Activated CD4-positive, alpha-beta T cell treated with anti-CD3 and anti-CD28 coated beads, Interleukin-10, Interleukin-2, amounts not matched to agents 100 ng/mL and 50 ng/mL, durations not matched to agents 16 hours and 8 hours (primary cell): Measurements from ENCODE around the gene SHISA5.
"Not testable (repeated sequence)": the region's sequence is repeated elsewhere in the genome, so short reads cannot be mapped to it uniquely, and the experiment has no call there.

Experiments used
- DNase-seq: peaks from one replicate; pipeline ENCODE4 v3.0.0-alpha.2; 2020

SHISA5 gene

DNA sequence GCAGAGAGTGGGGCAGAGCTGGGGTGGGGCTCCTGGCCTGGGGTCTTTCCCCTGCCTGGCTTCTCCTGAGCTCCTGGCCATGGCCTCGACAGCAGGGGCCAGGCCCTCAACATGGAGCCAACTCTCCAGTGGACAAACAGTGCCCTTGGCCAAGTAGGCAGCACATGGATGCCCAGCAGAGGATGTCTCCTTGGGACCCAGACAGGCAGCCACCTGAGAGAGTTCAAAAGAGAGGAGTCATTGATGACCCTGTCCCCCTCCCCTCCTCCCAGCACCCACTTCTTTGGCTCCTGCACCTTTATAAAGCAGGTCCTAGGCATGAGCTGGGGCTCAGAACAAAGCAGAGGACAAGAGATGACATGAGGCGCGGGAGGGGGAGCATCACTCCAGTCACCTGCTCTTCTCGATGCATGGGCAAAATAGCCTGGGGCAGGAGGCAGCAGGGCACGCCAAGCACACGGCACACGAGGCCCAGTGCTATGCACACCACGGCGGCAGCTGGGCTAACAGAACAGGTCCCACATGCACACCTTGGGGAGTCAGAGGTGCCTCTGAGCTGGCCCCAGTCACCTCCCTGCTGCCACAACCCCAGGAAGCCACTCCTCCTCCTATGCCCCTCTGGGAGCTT, 27.4 kb downstream of the SHISA5 start:
- DNase-seq = no peak

DNA sequence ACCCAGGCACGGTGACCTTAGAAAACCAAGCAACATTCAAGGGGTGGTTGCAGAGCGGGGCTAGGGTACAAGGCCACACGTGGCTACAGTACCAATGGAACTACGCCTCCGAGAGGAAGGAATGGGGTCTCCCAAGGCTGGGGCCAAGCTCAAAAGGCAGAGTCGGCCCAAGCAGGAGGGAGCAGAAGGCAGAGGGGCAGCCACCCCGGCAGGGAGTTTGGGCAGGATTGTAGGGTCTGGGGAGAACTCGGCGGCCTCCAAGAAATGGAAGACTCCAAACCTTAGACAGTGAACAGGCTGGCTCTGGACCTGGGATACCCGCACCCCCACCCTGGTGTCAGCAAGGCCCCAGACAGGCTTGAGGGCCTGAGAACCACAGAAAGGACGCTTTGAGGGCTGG, 28.8 kb downstream of the SHISA5 start:
- no peak for DNase-seq

DNA sequence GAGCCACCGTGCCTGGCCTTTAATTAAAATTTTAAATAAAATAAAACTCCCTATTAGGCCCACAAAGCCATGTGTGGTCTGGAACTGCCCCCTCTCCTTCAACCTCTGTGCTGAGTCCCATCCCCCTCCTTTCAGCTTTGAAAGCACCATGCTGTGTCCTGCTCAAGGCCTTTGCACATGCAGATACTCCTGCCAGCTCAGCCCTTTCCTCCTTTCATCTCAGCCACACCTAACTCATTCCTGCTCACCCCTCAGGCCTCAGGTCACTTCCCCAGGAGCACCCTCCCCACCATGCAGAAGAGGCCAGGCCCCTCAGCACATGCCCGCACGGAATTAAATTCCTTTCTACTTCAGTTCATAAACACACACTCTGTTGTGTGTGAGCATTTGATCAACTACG, 29.4 kb downstream of the SHISA5 start:
- DNase-seq = no peak

DNA sequence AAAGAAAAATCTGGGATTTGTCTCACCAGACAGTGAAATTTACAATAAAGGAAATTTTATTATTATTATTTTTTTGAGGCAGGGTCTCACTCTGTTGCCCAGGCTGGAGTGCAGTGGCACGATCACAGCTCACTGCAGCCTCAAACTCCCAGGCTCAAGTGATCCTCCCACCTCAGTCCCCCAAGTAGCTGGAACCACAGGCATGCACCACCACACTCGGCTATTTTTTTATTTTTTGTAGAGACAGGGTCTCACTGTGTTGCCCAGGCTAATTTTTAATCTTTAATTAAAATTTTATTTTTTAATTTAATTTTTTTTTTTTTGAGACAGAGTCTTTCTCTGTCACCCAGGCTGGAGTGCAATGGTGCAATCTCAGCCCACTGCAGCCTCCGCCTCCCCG, 29.9 kb downstream of the SHISA5 start:
- not testable (repeated sequence) for DNase-seq

DNA sequence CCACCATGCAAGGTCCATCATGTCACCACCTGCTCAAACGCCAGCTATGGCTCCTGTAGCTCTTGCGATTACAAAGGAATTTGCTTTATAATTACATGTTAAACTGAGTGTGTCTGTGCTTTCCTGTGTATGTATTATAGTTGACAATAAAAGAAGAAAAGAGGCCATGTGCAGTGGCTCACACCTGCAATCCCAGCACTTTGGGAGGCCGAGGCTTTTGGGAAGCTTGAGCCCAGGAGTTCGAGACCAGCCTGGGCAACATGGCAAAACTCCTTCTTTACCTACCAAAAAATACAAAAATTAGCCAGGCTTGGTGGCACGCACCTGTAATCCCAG, 30.4 kb downstream of the SHISA5 start:
- no peak for DNase-seq

DNA sequence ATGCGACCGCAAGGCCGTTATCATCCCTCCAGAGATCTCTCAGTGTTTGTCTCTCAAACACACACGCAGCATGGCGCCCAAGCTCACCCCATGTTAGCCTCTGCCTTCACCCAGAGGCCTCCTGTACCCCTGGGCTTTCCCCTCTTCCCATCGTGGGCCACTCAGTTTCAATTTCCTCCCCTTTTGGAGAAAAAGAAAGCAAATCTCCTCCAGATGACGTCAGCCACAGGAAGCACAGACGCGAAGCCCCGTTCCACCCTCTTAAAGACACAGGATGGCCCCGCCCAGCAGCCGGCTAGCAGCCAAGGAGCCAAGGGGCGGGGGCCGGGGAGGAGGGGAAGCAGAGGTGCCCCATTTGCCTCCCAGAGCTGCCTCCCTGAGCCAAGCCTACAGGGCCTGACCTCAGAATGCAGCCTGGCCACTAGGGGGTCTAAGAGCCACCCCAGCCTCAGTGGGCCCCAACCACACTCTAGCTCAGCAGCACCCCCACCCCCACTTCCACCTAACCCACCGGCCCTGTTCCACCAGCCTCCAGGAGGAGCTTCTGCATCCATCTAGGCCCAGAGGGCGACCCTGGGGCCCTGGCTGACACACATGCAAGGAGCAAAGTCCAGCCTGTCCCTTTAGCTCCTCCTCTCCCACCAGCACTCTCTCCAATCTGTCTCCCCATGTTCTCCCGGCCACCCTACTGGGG, 30.9 kb downstream of the SHISA5 start:
- DNase-seq = peak; percentile 98

DNA sequence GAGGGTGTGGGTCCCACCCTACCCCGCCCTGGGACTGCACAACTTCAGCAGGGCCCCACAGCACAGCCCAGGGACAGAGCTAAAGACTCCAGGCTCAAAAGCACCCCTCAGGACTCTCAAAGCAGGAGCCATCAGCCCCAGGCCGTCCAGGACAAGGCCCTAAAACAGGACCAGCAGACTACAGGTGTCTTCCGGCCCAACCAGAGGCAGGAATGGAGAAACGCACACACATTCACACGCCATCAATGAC, 31.4 kb downstream of the SHISA5 start:
- DNase-seq = no peak

DNA sequence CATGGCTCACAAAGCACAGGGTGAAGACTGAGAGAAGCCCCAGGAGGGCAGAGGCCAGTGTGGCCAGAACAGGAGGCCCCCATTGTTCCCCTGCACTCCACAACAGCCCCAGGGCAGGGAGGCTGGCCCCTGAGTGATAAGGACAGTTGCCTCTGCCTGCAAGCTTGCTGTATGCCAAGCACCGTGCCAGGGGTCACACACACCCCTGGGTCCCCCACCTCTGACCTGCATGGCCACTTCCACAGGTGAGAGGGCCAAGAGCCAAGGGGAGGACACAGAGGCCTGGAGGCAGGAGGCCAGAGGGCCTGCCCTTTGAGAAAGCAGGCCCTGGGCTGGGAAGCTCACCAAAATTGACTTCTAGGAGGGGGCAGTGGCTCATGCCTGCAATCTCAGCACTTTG, 33.7 kb downstream of the SHISA5 start:
- DNase-seq = no peak

DNA sequence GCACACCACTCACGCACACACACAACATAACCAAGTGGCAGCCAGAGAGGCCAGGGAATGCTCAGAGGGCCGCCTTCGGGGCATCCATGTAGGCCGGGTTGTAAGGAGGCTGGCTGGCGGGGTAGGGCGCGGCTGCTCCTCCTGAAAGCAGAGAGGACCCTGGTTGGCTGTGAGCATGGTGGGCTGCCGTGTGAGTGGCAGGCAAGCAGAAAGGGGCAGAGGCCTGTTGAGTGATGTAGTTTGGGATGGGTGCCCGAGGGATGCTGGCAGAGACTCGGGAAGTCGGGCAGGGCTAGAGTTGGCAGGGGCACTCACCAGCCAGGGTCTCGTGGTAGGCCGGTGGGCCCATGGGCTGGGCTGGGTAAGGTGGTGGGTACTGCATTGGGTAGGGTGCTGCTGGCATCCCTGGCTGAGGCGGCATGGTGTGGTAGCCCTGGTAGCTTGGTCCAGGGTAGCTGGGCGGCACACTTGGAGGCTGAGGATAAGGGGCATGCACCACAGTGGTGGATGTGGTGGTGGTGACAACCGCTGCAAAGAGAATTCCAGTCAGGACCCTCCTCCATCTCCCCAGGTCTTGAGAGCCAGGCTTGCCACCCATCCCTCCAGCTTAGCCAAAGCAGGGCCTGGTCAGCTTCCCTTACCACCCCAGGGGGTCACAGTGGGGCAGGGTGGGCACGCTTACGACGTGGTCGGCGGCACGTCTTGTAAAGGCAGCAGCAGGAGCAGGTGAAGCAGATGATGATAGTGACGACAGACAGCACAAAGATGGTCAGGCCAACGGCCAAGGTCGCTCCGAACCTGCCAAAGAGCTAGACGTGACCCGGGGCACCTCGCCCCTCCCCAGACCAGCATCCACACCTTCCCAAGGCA, 34.7 kb downstream of the SHISA5 start:
- no peak for DNase-seq

DNA sequence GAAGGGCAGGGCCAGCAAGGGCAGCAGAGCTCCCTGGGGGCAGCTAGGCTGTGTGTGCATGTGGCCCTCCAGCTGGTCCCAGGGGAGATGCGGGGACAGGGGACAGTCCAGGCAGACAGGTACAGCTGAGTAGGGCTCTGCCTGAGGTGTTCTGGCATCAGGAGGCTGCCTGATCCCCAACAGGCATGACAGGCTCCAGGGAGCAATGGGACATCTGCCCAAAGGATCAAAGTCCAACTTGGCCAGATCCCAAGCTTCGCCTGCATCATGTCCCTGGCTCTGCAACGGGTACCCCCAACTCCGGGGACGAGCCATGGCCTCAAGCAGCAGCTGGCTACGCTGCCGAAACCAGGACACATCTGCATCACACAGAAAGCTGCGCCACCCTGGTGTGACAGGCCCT, 35.6 kb downstream of the SHISA5 start:
- DNase-seq = no peak

DNA sequence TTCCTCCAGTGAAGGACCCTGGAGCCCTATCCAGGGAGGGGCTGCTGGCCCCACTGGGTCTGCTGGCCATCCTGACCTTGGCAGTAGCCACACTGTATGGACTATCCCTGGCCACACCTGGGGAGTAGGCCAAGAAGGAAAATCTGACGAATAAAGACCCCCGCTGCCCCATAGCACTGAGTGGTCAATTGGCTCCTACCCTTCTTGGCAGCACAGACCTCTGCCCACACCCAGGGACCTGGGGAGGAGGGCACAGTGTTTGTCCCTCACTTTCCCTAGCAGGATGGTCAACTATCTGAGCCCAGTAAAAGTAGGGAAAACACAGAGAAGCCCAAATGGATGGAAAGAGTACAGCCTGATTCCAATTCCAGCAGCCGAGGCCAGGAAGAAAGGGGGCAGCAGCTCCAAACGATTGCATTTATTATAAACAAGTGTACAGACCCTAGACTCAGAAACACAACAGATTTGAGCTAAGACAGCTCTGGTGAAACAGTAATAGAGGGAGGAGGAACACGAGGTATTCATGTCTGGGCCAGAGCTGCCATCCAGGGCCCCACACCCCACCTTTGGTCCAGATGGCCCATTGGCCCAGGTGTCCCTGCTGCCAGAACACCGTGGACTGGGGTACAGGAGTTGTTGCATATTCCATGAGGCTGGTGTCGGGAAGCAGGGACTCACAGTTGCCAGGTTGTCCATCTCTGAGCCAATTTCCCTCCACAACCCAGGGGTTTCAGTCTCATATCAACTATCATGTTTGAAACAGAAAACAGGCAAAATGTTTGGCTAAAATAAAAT, 36.3 kb downstream of the SHISA5 start:
- no peak for DNase-seq

DNA sequence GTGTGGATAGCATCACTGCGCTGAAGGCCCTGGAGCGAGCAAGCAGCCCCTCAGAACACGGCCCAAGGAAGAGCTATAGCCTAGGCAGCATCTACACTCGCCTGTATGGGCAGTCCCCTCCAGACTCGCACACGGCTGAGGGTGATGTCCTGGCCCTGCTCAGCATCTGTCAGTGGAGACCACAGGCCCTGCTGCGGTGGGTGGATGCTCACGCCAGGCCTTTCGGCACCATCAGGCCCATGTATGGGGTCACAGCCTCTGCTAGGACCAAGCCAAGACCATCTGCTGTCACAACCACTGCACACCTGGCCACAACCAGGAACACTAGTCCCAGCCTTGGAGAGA, 36.9 kb downstream of the SHISA5 start:
- DNase-seq = no peak

DNA sequence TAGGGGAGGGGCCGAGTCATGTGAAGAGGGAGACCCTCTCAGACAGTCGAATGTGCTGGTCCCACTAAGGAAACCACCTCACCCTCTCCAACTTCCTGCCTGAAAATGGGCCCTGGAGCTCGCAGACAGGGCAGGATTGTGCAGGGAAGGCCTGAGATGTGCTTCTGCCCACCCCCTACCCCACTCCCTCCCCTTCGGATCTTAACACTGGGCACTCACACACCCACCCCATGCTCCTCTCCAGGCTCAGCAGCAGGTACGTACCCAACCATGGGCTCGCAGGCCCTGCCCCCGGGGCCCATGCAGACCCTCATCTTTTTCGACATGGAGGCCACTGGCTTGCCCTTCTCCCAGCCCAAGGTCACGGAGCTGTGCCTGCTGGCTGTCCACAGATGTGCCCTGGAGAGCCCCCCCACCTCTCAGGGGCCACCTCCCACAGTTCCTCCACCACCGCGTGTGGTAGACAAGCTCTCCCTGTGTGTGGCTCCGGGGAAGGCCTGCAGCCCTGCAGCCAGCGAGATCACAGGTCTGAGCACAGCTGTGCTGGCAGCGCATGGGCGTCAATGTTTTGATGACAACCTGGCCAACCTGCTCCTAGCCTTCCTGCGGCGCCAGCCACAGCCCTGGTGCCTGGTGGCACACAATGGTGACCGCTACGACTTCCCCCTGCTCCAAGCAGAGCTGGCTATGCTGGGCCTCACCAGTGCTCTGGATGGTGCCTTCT, 37.4 kb downstream of the SHISA5 start:
- DNase-seq = peak; percentile 56

DNA sequence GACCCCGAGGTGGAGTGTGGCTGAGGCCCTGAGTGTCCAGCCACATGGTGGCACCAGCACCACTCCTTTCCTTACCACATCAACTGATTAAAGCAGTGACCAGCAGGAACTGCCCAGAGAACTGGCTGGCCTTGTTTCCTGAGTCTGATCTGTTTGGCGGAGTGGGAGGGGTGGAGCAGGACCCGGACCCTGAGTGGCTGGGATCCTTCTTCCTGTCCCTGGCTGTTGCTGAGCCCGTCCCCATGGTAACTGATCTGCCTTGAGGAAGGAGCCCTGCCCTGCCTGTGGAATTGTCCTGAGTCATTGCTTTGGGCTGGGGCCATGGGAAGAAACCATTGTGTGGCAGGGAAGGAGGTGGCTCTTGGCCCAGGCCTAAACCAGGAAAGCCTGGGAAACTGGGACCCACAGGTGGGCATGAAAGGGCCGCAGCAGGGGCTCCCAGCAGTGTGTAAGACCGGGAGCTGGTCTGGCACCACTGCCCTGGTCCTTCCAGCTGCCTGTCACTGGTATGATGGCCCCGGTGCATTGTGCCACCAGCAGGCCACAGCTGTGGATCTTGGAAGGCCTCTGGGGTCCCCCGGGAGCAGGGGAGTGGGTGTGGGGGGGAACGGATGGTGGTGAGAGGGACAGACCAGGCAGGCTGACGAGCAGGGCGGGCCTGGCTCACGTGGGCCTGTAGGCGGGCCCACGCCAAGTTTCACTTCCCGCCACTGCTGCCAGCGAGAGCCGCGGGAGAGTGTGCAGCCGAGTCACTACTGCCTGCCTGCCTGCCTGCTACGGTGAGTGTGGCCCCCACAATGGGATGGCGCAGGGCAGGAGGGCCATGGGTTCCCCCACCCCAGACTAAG, 38.2 kb downstream of the SHISA5 start:
- DNase-seq = peak; percentile 93

DNA sequence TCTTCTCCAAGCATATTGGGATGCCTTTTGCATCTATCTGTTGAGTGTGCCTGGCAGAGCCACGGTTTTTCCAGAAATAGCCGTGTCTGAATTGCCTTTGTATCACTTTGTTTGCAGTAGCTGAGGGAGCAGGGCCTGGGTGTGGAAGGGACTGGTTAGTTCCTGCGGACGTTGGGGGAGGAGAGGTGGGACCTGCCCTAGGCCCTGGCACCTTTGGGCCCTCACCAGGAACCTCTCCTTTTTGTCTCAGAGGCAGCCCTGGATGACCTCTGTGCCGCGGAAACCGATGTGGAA, 38.8 kb downstream of the SHISA5 start:
- DNase-seq = no peak

DNA sequence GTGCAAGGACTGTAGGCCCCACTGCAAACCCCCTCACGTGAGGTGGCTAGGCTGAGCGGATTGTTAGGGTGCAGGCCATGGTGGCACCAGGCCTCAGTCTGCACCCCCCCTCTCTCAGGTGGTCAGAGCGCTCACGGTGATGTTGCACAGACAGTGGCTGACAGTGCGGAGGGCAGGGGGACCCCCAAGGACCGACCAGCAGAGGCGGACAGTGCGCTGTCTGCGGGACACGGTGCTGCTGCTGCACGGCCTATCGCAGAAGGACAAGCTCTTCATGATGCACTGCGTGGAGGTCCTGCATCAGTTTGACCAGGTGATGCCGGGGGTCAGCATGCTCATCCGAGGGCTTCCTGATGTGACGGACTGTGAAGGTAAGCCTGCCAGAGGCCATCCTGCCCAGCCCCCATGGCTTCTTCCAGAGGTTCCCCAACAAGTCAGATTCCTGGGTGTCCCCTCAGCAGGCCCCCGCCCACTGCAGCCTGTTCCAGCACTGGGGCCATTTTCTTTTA, 39.2 kb downstream of the SHISA5 start:
- no peak for DNase-seq

DNA sequence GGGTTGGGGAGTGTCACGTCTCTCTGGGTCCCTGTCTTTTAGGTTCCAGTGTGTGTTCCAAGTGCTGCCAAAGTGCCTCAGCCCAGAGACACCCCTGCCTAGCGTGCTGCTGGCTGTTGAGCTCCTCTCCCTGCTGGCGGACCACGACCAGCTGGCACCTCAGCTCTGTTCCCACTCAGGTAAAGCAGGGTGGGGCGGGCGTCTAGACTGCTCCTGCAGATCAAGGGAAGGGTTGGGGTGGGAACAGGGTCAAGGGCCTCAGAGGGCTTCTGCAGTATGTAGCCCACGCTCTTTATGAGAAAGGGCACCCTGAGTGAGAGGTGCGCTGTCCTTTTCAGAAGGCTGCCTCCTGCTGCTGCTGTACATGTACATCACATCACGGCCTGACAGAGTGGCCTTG, 40.3 kb downstream of the SHISA5 start:
- no peak for DNase-seq

DNA sequence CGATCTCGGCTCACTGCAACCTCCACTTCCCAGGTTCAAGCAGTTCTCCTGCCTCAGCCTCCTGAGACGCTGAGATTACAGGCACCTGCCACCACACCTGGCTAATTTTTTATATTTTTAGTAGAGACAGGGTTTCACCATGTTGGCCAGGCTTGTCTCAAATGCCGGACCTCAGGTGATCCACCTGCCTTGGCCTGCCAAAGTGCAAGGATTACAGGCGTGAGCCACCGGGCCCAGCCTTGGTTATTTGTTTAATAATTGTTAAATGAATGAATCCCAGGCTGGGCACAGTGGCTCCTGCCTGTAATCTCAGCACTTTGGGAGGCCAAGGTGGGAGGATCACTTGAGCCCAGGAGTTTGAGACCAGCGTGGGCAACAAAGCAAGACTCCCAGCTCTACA, 42.2 kb downstream of the SHISA5 start:
- DNase-seq = not testable (repeated sequence)

DNA sequence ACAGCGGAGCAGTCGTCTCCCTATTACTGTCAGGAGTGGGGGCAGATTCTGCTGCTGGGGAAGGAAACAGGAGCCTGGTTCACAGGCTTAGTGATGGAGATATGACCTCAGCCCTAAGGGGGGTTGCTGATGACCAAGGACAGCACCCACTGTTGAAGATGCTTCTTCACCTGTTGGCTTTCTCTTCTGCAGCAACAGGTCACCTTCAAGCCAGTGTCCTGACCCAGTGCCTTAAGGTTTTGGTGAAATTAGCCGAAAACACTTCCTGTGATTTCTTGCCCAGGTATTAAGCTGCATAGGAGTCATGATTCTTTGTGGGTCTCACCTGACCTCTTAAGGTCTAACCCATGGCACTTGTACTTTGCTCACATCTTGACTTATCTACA, 43.5 kb downstream of the SHISA5 start:
- no peak for DNase-seq

DNA sequence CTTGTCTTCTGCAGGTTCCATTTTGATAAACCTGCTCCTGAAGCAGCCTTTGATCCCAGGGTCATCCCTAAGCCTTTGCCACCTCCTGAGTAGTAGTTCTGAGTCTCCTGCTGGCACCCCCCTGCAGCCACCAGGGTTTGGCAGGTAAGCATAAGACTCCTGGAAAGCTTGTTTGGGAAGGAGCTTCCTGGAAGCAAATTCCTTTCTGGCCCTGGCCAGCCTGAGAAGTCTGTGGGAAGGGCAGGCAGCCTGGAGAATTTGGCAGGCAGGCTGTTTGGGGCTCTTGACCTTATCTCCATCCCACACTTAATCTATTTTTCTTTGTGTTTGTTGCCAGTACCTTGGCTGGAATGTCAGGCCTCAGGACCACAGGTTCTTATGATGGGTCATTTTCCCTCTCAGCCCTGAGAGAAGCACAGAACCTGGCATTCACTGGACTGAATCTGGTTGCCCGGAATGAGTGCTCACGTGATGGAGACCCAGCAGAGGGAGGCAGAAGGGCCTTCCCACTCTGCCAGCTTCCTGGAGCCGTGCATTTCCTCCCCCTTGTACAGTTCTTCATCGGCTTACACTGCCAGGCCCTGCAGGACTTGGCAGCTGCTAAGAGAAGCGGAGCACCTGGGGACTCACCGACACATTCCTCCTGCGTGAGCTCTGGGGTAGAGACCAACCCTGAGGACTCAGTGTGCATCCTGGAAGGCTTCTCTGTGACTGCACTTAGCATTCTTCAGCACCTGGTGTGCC, 44.0 kb downstream of the SHISA5 start:
- DNase-seq = no peak

DNA sequence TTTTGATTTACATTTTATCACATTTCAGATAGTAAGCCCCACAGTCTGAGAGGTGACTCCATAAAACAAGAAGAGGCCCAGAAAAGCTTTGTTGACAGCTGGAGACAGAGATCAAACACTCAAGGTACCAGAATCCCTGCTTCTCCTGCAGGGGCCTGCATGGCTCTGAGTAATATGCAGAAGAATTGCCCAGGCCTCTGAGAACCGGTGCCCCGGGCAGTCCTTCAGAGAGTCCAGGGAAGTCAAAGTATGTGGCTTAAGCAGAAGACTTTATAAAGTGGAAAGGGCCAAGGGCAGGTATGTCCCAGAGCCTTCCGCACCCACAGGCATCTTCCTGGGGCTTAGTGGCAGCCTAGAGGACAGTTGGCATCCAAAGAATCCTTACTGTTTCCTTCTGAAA, 44.6 kb downstream of the SHISA5 start:
- no peak for DNase-seq
